Natural killer cell (primary cell): ENCODE data around the gene PERM1. TPM values are rescaled to one million over a fixed set of nuclear protein-coding genes. Genes with fewer than 3 reads are reported as not detected.

Source experiments
- ATAC-seq, 3 donors: fragments of 150-1000 bp in 2 of 3; fragments of 200-7000 bp in 1 of 3; cut with Tn5 transposase; 1 replicate in 1 of 3; 2 replicates in 2 of 3; pipeline ENCODE4 v1.10.0; 2021; ENCODE audit warnings: mild to moderate bottlenecking in 2 of 3, moderate library complexity in 2 of 3
- DNase-seq, 2 donors: peaks; one replicate each; pipeline versions ENCODE4 v3.0.0 to v3.0.0-alpha.2; 2013 to 2021; ENCODE audit warnings: mixed read lengths in 1 of 2
- H3K27ac ChIP-seq: one replicate; pipeline ENCODE4 v1.5.1; 2013; ENCODE audit warnings: mild to moderate bottlenecking, low read length
- H3K27me3 ChIP-seq: one replicate; pipeline ENCODE4 v1.6.1; 2013; ENCODE audit warnings: low read length; ENCODE audit not compliant: control insufficient read depth, insufficient read depth
- H3K36me3 ChIP-seq: one replicate; pipeline ENCODE4 v1.6.1; 2013; ENCODE audit warnings: low read length; ENCODE audit not compliant: control insufficient read depth, insufficient read depth
- H3K4me1 ChIP-seq: one replicate; pipeline ENCODE4 v1.6.1; 2013; ENCODE audit warnings: low read length; ENCODE audit not compliant: control insufficient read depth, insufficient read depth
- H3K4me3 ChIP-seq: one replicate; pipeline ENCODE4 v1.5.1; 2013; ENCODE audit warnings: low read length
- H3K9me3 ChIP-seq: one replicate; pipeline ENCODE4 v1.6.1; 2013; ENCODE audit warnings: low read length; ENCODE audit not compliant: control insufficient read depth, insufficient read depth
- H3K27ac Mint-ChIP-seq, 2 donors: one replicate each; pipeline ENCODE4 v1.8.0; 2022; ENCODE audit warnings: mild to moderate bottlenecking in 2 of 2, mixed read lengths in 2 of 2, moderate library complexity in 1 of 2
- H3K27me3 Mint-ChIP-seq, 2 donors: one replicate each; pipeline ENCODE4 v1.8.0; 2022; ENCODE audit warnings: low read depth in 2 of 2, mixed read lengths in 2 of 2
- H3K36me3 Mint-ChIP-seq: one replicate; pipeline ENCODE4 v1.8.0; 2022; ENCODE audit warnings: mixed read lengths
- H3K4me1 Mint-ChIP-seq, 2 donors: one replicate each; pipeline ENCODE4 v1.8.0; 2022; ENCODE audit warnings: mixed read lengths in 2 of 2
- H3K4me3 Mint-ChIP-seq: one replicate; pipeline ENCODE4 v1.8.0; 2022; ENCODE audit warnings: mild to moderate bottlenecking, moderate library complexity, mixed read lengths
- H3K9me3 Mint-ChIP-seq, 2 donors: one replicate each; pipeline ENCODE4 v1.8.0; 2022; ENCODE audit warnings: mixed read lengths in 2 of 2
- WGBS: methylation state at CpG from one replicate; pipeline ENCODE4 v1.1.7; 2013; ENCODE audit warnings: missing lambda C conversion rate; ENCODE audit not compliant: insufficient coverage; 5-methylcytosine and 5-hydroxymethylcytosine counted together
- intact Hi-C: fragments of 100-400 bp; cut with micrococcal nuclease; formaldehyde crosslinking; loops from one replicate; pipeline ENCODE4 v1.14.2; 2022
- total RNA-seq, 4 donors: library from RNA; stranded (reverse); fragments of 120-200 nt in 1 of 4; gene quantifications; one replicate each; pipeline versions ENCODE4 v1.2.3 to v1.2.4, GENCODE V29; 2013 to 2022
- TF ChIP-seq, protein P1 (sequence below): fragments of 200-600 bp; IDR thresholded peaks from one replicate; pipeline ENCODE4 v1.8.0; 2022; ENCODE audit warnings: antibody characterized with exemption

PERM1 gene
- total RNA-seq, 3 donors from 2014 or later (not counting 1 experiment from before 2014, with no cell fraction given), result not detected

DNA sequence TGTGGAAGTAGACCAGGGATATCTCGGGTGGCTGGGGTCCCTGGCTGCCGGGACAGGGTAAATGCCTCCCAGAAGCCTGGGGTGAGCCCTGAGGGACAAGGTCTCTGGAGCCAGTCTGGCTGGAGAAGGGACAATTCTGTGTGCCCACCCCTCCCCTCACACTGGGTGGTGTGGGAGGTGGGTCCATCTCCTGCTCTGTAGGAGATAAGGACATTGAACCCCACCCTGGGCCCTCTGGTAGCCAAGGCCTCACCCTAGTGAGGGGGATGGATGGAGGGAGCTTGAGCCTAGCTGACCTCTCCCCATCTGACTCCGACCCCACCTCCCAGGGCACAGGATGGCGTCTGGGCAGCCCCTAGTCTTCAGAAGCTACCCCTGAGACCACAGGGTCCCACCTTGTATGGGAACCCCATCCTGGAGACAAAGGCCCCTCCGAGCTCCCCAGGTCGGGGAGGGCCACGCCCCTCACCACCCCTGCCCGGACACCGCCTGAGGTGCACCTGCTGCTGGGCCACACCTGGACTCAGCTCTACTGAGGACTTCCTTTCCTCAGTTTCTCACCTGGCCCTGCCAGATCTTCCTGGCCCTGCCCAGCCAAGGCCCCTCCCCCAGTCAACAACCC is 42.4 kb upstream of the PERM1 start:
- Histone ChIP-seq H3K9me3 (no peaks in the 10 kb centered on the region), H3K4me1 (peaks cover 16% of the 10 kb centered on the region), H3K4me3 (no peak overlapping the region), H3K36me3 (no peaks in the 10 kb centered on the region), H3K27ac (no peak overlapping the region), H3K27me3 (peaks cover 11% of the 10 kb centered on the region)
- Mint-ChIP-seq H3K4me1 (peaks cover 0 to 14% of the 10 kb centered on the region in 2 donors), H3K27me3 (peaks cover 0 to 9% of the 10 kb centered on the region in 2 donors), H3K27ac (no peak overlapping the region), H3K9me3 (no peaks in the 10 kb centered on the region), H3K4me3 (no peak overlapping the region), H3K36me3 (no peaks in the 10 kb centered on the region)
- DNase-seq (no peak), ATAC-seq (no peak)
- TF ChIP-seq, protein P1, sequence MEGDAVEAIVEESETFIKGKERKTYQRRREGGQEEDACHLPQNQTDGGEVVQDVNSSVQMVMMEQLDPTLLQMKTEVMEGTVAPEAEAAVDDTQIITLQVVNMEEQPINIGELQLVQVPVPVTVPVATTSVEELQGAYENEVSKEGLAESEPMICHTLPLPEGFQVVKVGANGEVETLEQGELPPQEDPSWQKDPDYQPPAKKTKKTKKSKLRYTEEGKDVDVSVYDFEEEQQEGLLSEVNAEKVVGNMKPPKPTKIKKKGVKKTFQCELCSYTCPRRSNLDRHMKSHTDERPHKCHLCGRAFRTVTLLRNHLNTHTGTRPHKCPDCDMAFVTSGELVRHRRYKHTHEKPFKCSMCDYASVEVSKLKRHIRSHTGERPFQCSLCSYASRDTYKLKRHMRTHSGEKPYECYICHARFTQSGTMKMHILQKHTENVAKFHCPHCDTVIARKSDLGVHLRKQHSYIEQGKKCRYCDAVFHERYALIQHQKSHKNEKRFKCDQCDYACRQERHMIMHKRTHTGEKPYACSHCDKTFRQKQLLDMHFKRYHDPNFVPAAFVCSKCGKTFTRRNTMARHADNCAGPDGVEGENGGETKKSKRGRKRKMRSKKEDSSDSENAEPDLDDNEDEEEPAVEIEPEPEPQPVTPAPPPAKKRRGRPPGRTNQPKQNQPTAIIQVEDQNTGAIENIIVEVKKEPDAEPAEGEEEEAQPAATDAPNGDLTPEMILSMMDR, result no peak
- 89% methylated on average over 8 of the region's 9 CpGs for WGBS
- intact Hi-C loops, result no loop called here

DNA sequence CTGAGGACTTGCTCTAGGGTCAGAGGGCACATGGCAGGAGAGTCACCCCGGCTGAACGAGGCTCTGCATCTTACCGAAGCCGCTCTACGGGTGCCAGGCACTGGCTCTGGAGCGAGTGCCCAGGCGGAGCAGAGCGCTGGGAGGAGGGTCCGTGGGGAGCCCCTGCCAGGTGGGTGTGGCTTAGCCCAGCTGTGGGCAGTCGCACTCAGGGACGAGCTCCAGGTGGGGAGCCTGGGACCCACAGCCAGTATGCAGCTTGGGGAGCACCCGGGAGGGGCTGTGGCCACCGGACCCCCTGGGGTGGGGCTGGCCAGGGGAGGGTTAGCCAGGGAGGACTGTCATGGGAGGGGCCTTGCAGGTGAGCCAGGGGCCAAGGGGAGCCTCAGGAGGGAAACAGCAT is 41.8 kb upstream of the PERM1 start:
- H3K4me1 ChIP-seq, result peaks cover 22% of the 10 kb centered on the region
- H3K9me3 Mint-ChIP-seq, result no peaks in the 10 kb centered on the region
- H3K4me1 Mint-ChIP-seq, result peaks cover 0 to 14% of the 10 kb centered on the region in 2 donors
- no peak overlapping the region for H3K4me3 Mint-ChIP-seq
- WGBS, result 76% methylated on average over 13 of the region's 13 CpGs
- H3K27me3 Mint-ChIP-seq, result peaks cover 0 to 9% of the 10 kb centered on the region in 2 donors
- H3K27ac ChIP-seq, result no peak overlapping the region
- no peaks in the 10 kb centered on the region for H3K9me3 ChIP-seq
- H3K4me3 ChIP-seq, result no peak overlapping the region
- DNase-seq (no peak), ATAC-seq (no peak)
- intact Hi-C loops, result no loop called here
- no peak overlapping the region for H3K27ac Mint-ChIP-seq
- no peaks in the 10 kb centered on the region for H3K36me3 Mint-ChIP-seq
- no peaks in the 10 kb centered on the region for H3K36me3 ChIP-seq
- H3K27me3 ChIP-seq, result peaks cover 11% of the 10 kb centered on the region
- TF ChIP-seq, protein P1, result no peak

DNA sequence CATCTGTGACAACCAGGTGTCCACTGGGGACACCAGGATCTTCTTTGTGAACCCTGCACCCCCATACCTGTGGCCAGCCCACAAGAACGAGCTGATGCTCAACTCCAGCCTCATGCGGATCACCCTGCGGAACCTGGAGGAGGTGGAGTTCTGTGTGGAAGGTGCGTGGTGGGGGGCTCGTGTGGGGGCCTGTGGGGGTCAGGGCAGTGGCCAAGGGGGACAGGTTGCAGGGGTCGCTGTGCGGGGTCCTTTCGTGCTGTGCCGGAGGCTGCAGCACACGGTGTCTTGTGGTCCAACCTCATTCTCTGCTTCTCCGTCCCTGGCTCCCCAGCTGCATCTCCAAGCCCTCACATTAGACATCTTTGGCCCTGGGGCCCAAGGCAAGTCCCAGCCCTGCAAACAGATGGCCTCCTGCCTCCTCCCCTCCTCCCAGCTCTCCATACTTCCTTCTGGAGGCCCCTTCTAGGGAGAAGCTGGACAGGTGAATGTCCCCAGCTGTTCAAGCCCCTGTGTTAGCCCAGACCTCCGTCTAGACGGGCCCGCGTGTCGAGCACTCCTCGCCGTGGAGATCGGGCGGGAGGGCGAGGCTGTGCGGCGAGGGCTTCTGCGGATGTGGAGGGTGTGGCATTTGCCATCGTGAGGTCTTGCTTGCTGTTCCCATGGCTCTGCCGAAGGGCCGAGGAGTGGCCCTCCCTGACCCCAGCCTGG is 40.6 kb upstream of the PERM1 start:
- TF ChIP-seq, protein P1, result no peak
- Mint-ChIP-seq H3K27me3 (peaks cover 0 to 9% of the 10 kb centered on the region in 2 donors), H3K4me1 (peaks cover 0 to 14% of the 10 kb centered on the region in 2 donors), H3K36me3 (no peaks in the 10 kb centered on the region), H3K4me3 (no peak overlapping the region), H3K27ac (no peak overlapping the region), H3K9me3 (no peaks in the 10 kb centered on the region)
- H3K9me3 ChIP-seq, result no peaks in the 10 kb centered on the region
- peaks cover 11% of the 10 kb centered on the region for H3K27me3 ChIP-seq
- no peaks in the 10 kb centered on the region for H3K36me3 ChIP-seq
- DNase-seq (no peak), ATAC-seq (no peak)
- intact Hi-C loops, result no loop called here
- no peak overlapping the region for H3K27ac ChIP-seq
- no peak overlapping the region for H3K4me3 ChIP-seq
- 65% methylated on average over 27 of the region's 27 CpGs for WGBS
- H3K4me1 ChIP-seq, result peaks cover 24% of the 10 kb centered on the region
